Activated T-cell treated with anti-CD3 and anti-CD28 coated beads, Interleukin-2, amount 50 U/mL, for 24 hours (primary cell): ENCODE measurements around the gene KCTD12.

Experiments
- DNase-seq: peaks from one replicate; pipeline ENCODE4 v3.0.0-alpha.2; 2020
- H3K27ac Mint-ChIP-seq: 2 replicates; pipeline ENCODE4 v1.8.0; 2020; ENCODE audit warnings: mild to moderate bottlenecking, mixed read lengths
- H3K27me3 Mint-ChIP-seq: 2 replicates; pipeline ENCODE4 v1.8.0; 2020; ENCODE audit warnings: mixed read lengths
- H3K36me3 Mint-ChIP-seq: 2 replicates; pipeline ENCODE4 v1.8.0; 2020; ENCODE audit warnings: low read depth, mixed read lengths
- H3K4me1 Mint-ChIP-seq: 2 replicates; pipeline ENCODE4 v1.8.0; 2020; ENCODE audit warnings: low read depth, mixed read lengths
- H3K4me3 Mint-ChIP-seq: 2 replicates; pipeline ENCODE4 v1.8.0; 2020; ENCODE audit warnings: mild to moderate bottlenecking, moderate library complexity, mixed read lengths
- H3K9me3 Mint-ChIP-seq: 2 replicates; pipeline ENCODE4 v1.8.0; 2020; ENCODE audit warnings: mixed read lengths

The KCTD12 gene

DNA sequence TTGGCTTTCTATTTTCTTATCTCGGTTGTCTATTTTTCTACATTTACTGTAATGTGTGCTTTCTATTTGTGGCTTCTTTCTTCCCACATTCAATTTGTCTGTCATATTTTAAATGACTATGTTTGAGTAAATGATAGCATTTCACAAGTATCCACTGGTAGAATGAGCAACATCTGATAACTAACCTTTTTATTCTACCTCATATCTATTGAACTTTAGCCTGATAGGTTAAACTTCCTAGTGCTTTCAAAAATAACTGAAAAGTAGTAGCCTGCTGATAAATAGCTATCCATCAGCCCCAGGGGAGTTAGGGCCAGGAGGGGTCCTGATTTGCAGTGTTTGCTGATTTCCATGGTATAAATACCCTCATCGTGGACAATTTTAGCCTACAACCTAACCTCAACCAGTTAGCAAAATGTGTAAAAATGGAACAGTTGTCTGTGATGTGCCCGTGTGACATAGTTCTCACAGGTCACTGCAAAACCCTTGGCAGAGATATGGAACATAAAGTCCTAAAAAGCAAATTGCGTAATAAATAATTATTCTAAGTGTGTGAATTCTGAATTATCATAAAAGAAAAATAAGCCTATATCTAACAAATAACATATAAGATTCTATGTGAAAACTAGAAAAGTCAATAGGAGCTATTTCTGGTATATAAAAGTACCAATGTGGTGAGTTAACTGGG, 32.1 kb downstream of the KCTD12 start:
- no peak for DNase-seq
- peaks cover 4% of the 10 kb centered on the region for H3K4me1 Mint-ChIP-seq
- no peak overlapping the region for H3K4me3 Mint-ChIP-seq
- no peaks in the 10 kb centered on the region for H3K27me3 Mint-ChIP-seq
- H3K9me3 Mint-ChIP-seq: peaks cover under 1% of the 10 kb centered on the region
- H3K27ac Mint-ChIP-seq: no peak overlapping the region
- H3K36me3 Mint-ChIP-seq: no peaks in the 10 kb centered on the region

DNA sequence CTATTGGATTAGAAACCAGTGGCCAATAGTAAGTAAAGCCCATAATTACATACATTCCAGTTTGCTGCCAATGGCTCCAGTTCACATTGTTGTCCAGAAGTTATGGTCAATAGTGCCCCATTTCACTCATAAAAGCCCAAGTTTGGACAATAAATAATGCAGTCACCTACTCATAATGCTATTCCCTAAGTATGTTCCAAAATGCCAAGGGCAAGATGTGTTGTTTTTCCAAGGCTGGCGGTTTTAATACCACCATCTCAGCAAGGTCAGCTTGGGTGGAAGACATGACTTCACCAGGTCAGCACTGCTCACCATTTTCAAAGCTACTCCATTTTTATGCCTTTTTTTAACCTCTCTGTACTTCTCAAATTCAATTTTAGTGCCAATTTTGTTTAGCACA, 32.7 kb downstream of the KCTD12 start:
- Mint-ChIP-seq H3K27ac (no peak overlapping the region), H3K9me3 (no peaks in the 10 kb centered on the region), H3K27me3 (no peaks in the 10 kb centered on the region), H3K4me1 (peaks cover 4% of the 10 kb centered on the region), H3K4me3 (no peak overlapping the region), H3K36me3 (no peaks in the 10 kb centered on the region)
- no peak for DNase-seq

DNA sequence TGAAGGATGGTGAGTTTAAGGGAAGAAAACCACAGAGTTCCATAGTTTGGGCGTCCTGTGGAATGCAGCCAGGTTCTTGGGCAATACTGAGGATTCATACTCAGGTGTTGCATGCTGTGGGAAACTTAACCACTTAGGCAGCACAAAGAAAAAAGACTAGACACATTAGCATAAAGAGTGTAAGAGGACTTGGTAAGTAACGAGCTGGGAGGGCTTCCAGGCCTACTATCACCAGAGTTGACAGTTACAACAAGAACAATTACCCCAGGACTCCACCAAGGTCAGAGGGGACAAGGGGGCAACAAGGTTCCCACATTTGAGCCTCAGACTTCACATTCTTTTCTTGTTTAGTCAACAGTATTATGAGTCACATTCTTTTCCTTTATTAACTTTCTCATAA, 33.2 kb downstream of the KCTD12 start:
- Mint-ChIP-seq H3K4me3 (no peak overlapping the region), H3K27me3 (no peaks in the 10 kb centered on the region), H3K4me1 (peaks cover 4% of the 10 kb centered on the region), H3K36me3 (no peaks in the 10 kb centered on the region), H3K9me3 (no peaks in the 10 kb centered on the region), H3K27ac (no peak overlapping the region)
- DNase-seq: no peak

DNA sequence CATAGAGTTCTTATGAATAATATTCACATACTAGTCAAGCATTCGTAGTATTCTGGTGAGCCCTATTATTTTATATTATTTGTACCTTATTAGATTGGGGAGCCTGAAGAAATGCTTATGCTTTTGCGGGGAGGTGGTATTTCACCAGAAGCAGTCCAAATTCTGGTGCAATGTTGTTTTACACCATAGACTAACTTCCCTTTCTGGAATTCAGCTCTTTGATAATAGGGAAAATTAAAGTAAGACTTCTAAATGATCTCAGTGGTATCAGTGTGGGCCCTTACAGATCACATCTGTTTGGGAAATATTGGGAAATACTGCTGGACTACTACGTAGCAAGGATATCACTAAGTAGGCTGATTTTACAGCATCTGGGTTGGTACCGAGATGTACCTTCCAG, 34.2 kb downstream of the KCTD12 start:
- no peak for DNase-seq
- Mint-ChIP-seq H3K27ac (no peak overlapping the region), H3K4me3 (no peak overlapping the region), H3K36me3 (no peaks in the 10 kb centered on the region), H3K4me1 (peaks cover 4% of the 10 kb centered on the region), H3K27me3 (no peaks in the 10 kb centered on the region), H3K9me3 (no peaks in the 10 kb centered on the region)

DNA sequence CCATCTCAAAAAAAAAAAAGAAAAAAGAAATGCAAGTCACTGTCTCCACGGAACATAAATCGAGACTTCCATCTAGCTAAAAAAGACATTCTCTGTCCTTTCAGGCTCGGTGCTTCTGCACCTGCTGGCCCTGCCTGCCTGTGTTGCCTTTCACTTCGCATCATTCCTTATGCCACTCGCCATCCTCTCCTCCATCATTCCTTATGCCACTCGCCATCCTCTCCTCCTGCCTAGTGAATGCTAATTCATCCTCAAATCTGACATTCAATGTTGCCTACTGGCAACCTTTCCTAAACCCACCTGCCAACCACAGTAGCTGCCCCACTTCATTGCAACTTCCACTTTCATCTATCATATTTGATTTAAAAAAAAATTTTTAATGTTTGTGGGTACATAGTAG, 36.7 kb downstream of the KCTD12 start:
- no peak overlapping the region for H3K27ac Mint-ChIP-seq
- no peak for DNase-seq
- no peaks in the 10 kb centered on the region for H3K36me3 Mint-ChIP-seq
- H3K9me3 Mint-ChIP-seq: no peaks in the 10 kb centered on the region
- no peaks in the 10 kb centered on the region for H3K4me1 Mint-ChIP-seq
- H3K4me3 Mint-ChIP-seq: no peak overlapping the region
- no peaks in the 10 kb centered on the region for H3K27me3 Mint-ChIP-seq

DNA sequence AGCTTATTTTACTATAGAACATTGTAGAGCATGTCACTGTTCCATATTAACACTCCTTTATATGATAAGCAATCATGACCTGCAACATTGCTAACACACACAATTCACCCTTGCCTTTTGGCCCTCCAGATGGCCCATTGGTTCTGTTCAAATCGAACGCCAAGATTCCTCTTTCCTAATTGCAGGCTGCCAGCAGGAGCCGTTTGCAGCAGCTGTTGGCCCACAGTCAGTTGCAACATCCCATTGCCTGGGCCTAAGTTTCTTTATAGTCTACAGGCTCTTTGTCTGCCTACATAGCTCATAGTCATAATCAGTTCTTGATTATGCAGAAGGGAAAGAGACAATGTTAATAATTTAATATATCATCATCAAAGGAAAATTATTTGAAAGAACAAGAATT, 37.6 kb downstream of the KCTD12 start:
- no peaks in the 10 kb centered on the region for H3K27me3 Mint-ChIP-seq
- no peak for DNase-seq
- H3K27ac Mint-ChIP-seq: no peak overlapping the region
- H3K4me3 Mint-ChIP-seq: no peak overlapping the region
- H3K4me1 Mint-ChIP-seq: no peaks in the 10 kb centered on the region
- H3K9me3 Mint-ChIP-seq: no peaks in the 10 kb centered on the region
- H3K36me3 Mint-ChIP-seq: no peaks in the 10 kb centered on the region

DNA sequence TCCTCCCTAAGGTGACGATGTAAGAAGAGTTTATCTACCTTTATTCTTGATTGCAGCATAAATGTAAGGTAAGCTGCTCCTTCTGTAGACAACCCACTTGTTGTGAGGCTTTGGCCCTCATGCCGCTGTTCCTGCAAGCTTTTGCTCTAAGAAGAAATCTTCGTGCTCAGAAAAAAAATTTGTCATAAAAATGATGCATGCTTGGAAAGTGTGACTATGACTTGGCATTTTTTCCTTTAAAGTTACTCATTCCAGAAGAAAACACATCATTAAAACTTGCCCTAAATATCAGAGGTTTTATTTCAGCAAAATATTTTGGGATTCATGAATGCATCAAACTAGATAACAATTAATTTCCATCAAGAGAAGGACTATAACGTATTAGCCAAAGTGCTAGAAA, 39.8 kb downstream of the KCTD12 start:
- H3K27me3 Mint-ChIP-seq: no peaks in the 10 kb centered on the region

DNA sequence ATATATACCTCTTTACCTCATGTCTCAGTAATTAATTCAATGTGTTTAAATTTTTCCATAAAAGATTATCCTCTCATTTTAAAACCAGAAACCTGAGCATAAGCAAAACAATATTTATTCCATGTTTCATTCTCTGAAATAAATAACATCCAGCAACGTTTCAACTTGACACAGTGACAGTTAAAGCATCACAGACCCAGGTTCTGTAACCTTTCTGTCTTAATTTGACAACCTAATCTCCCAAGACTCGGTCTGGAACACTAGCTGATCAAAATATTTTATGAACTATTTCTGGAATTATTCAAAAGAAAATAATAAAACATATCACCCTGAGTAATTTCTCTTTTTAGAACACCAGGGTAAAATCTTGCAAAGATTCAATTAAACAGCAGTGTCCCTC, 40.3 kb downstream of the KCTD12 start:
- Mint-ChIP-seq H3K27ac (no peak overlapping the region), H3K9me3 (no peaks in the 10 kb centered on the region), H3K36me3 (no peaks in the 10 kb centered on the region), H3K4me3 (no peak overlapping the region), H3K4me1 (no peaks in the 10 kb centered on the region), H3K27me3 (no peaks in the 10 kb centered on the region)
- DNase-seq: no peak

More for the DNA sequence above, 39.8 kb downstream of the KCTD12 start:
- Mint-ChIP-seq H3K27ac (no peak overlapping the region), H3K4me1 (no peaks in the 10 kb centered on the region), H3K36me3 (no peaks in the 10 kb centered on the region), H3K4me3 (no peak overlapping the region), H3K9me3 (no peaks in the 10 kb centered on the region)
- DNase-seq: no peak

DNA sequence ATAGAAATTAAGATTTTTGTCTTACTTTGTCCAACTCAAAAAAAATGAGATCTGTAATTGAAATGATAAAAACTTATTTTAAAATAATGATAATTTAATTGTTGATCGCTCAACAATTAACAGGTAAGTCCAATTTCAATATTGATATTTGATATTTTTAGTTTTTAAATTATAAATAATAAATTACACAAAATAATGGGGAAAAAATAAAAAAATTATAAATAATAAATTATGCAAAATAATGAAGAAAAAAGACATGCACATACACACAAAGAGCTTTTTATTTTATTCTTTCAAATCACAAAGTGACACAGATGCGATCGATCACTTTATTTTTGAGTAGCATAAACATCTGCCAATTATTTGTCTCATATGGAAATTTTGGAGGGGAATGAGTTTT, 40.8 kb downstream of the KCTD12 start:
- no peaks in the 10 kb centered on the region for H3K9me3 Mint-ChIP-seq
- H3K27me3 Mint-ChIP-seq: no peaks in the 10 kb centered on the region
- H3K27ac Mint-ChIP-seq: no peak overlapping the region
- H3K4me3 Mint-ChIP-seq: no peak overlapping the region
- H3K4me1 Mint-ChIP-seq: no peaks in the 10 kb centered on the region
- no peaks in the 10 kb centered on the region for H3K36me3 Mint-ChIP-seq
- no peak for DNase-seq

DNA sequence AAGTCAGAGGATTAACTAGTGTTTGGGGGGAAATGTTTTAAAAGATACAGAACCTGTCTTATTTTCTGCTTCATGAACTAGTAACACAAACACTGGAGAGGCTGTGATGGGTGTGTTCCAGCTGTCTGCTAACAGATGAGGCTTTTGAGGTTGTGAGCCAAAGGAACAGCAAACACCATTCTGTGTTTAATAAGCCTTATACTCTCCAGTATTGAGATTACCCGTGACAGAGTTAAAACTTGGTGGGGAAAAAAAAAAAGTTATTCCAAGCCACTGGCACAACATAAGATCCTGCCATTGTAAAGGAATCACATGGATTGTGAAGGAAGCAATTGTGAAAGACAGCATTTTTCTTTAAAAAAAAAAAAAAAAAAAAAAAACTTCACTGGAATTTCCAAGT, 48.4 kb downstream of the KCTD12 start:
- DNase-seq: no peak
- Mint-ChIP-seq H3K27me3 (peaks cover 16% of the 10 kb centered on the region), H3K36me3 (no peaks in the 10 kb centered on the region), H3K27ac (no peak overlapping the region), H3K4me1 (no peaks in the 10 kb centered on the region), H3K9me3 (no peaks in the 10 kb centered on the region), H3K4me3 (no peak overlapping the region)

DNA sequence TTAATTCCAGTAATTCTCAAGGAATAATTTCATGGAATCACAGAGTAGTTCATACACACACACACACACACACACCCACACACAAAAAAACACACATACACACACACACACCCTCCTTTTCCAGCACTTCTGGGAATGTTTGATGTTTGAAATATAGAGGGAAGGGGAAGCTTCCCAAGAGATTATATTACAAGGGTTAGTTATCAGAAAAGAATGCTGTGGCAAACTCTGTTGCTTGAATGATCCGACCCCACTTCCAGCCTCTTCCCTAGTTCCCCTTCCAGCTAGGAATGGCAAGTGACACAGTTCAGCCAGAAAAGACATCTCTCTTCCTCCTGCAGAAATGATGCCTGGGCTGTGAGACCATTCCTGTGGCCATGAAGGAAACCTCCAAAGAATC, 49.9 kb downstream of the KCTD12 start:
- no peak overlapping the region for H3K4me3 Mint-ChIP-seq
- H3K27me3 Mint-ChIP-seq: peaks cover 21% of the 10 kb centered on the region
- DNase-seq: no peak
- H3K4me1 Mint-ChIP-seq: no peaks in the 10 kb centered on the region
- no peaks in the 10 kb centered on the region for H3K9me3 Mint-ChIP-seq
- H3K36me3 Mint-ChIP-seq: no peaks in the 10 kb centered on the region
- no peak overlapping the region for H3K27ac Mint-ChIP-seq

DNA sequence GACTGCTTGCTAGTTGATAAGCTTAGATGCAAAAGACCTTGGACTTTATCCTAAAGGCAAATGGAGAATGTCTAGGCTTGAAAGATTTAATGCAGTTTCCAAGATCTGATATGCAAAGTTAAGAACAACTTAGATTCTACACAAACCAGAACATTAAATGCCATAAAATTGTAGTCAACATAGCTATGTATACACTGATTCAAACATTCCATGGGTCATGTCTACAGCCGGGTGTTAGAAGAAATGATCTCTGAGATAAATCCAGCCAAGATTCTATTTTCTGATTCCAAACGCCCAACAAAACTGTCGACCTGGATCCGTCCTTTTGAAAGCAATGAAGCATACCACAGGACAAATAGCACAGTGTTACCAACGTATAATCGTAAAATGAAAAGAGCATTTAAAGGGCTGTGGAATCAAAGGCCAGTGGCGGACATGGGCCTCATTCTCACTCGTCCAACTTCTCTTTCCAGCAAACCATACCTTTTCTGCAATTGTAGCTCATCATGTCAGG, 52.7 kb downstream of the KCTD12 start:
- H3K4me1 Mint-ChIP-seq: peaks cover 7% of the 10 kb centered on the region
- H3K4me3 Mint-ChIP-seq: no peak overlapping the region

DNA sequence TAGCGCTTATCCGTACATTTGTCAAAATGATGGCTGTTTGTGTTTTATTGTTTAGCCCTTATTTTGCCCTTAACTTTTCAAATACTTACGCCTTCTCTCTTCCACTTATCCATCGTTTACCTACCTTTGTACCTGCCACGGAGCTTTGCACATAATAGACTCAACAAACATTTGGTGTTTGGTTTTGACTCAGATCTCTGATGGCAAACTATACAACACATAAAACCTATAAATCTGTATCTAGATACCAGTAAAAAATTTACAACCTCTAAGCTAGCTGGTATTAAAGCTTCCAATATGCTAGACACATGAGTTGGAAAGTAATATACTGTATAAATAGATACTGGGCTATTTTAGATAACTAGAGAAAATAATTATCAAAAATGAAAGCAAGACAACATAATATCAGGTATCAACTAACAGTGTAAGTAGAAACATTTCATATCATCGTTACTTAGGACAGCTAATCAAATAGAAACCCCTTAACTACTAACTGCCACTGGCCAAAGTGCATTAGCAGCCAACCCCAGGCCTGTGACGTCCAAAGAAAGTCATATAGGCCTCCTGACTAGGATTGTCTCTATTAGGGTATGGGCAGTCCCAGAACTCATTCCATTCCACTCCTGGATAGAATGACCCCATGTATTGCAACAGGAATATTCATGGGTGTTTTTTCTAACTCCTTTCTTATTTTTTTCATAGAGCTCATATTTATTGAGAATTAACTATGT, 53.8 kb downstream of the KCTD12 start:
- peaks cover 10% of the 10 kb centered on the region for H3K4me1 Mint-ChIP-seq
- H3K36me3 Mint-ChIP-seq: no peaks in the 10 kb centered on the region
- H3K27me3 Mint-ChIP-seq: peaks cover 16% of the 10 kb centered on the region
- no peak overlapping the region for H3K4me3 Mint-ChIP-seq
- no peak for DNase-seq
- H3K9me3 Mint-ChIP-seq: no peaks in the 10 kb centered on the region
- H3K27ac Mint-ChIP-seq: no peak overlapping the region

More for the DNA sequence above, 52.7 kb downstream of the KCTD12 start:
- no peak for DNase-seq
- Mint-ChIP-seq H3K36me3 (no peaks in the 10 kb centered on the region), H3K27ac (no peak overlapping the region), H3K27me3 (peaks cover 16% of the 10 kb centered on the region), H3K9me3 (no peaks in the 10 kb centered on the region)

DNA sequence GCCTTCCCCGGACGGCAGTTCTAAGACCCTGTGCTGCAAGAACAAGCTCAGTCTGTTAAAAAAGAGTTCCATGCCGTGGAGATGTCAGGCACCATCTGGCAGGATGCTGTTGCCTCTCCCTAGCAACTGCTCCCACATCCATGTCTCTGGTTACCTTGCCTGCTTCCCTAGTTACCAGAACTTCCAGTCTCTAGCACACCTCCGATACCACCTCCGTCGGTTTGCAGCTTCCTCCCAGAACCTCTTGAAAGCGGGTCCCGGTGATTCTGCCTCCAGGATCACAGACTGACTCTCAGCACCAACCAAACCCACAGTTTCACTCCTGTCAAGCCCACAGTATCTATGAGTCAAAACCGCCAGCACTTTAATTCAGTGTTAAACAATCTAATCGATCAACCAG, 55.4 kb downstream of the KCTD12 start:
- peaks cover 13% of the 10 kb centered on the region for H3K27me3 Mint-ChIP-seq
- no peak overlapping the region for H3K4me3 Mint-ChIP-seq
- DNase-seq: no peak
- H3K4me1 Mint-ChIP-seq: peaks cover 10% of the 10 kb centered on the region
- no peaks in the 10 kb centered on the region for H3K9me3 Mint-ChIP-seq
- H3K27ac Mint-ChIP-seq: no peak overlapping the region
- H3K36me3 Mint-ChIP-seq: no peaks in the 10 kb centered on the region
